ENCODE data around the gene FHIT.

FHIT gene

DNA sequence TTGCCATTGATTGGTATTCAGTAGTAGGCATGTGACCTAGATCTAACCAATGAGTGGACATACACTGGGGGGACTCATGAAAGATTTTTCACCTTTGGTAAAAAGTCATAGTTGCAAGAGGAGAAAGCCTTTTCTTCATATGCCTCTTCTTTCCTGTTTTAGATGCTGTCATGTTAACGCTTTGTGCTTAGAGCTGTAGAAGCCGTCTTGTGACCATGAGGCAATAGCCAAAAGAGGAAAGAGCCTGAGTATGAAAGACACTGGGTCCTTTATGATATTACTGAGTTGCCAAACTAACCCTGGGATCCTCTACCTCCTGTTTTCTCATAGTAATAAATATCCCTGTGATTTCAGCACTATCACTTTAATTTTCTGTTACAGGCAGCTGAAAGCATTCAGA, 396.0 kb downstream of the FHIT start:
- TF ChIP-seq, protein P1, sequence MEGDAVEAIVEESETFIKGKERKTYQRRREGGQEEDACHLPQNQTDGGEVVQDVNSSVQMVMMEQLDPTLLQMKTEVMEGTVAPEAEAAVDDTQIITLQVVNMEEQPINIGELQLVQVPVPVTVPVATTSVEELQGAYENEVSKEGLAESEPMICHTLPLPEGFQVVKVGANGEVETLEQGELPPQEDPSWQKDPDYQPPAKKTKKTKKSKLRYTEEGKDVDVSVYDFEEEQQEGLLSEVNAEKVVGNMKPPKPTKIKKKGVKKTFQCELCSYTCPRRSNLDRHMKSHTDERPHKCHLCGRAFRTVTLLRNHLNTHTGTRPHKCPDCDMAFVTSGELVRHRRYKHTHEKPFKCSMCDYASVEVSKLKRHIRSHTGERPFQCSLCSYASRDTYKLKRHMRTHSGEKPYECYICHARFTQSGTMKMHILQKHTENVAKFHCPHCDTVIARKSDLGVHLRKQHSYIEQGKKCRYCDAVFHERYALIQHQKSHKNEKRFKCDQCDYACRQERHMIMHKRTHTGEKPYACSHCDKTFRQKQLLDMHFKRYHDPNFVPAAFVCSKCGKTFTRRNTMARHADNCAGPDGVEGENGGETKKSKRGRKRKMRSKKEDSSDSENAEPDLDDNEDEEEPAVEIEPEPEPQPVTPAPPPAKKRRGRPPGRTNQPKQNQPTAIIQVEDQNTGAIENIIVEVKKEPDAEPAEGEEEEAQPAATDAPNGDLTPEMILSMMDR (IDR thresholded peaks at IDR 0.05): no peak
- Histone ChIP-seq H3K27ac (peak overlapping the region; percentile 67), H3K27me3 (no peaks in the 10 kb centered on the region), H3K36me3 (no peaks in the 10 kb centered on the region), H3K4me3 (ENCODE audit: low read depth in 1 of 2, low read length in 1 of 2) (no peak overlapping the region), H3K4me1 (ENCODE audit: control insufficient read depth in 1 of 2, insufficient read depth in 1 of 2, low read depth in 1 of 2, low read length in 1 of 2) (peaks cover 32 to 39% of the 10 kb centered on the region in 2 experiments), H3K9me3 (no peaks in the 10 kb centered on the region)

DNA sequence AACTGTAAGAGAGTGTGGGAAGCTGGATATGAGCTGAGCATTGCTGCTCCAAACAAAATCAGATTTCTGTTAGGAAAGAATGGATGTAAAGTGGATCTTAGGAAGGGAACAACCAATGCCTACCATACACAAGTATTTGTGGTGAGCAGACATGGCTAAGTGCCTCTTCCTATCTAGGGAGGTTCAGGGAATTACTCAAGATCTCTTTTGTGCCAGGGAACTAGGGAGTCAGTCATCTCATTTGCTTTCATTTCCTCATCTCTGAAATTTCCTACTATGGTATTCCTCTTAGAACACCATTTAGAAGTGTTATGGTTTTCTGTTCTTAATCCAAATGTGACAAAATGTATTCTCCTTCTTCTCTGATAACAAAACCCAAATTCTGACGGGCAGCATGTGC, 396.5 kb downstream of the FHIT start:
- Histone ChIP-seq H3K27me3 (no peaks in the 10 kb centered on the region), H3K27ac (peak overlapping the region; percentile 67), H3K4me3 (ENCODE audit: low read depth in 1 of 2, low read length in 1 of 2) (no peak overlapping the region), H3K4me1 (ENCODE audit: control insufficient read depth in 1 of 2, insufficient read depth in 1 of 2, low read depth in 1 of 2, low read length in 1 of 2) (peaks cover 32 to 39% of the 10 kb centered on the region in 2 experiments), H3K36me3 (no peaks in the 10 kb centered on the region), H3K9me3 (no peaks in the 10 kb centered on the region)
- TF ChIP-seq, protein P1 (IDR thresholded peaks at IDR 0.05): no peak

DNA sequence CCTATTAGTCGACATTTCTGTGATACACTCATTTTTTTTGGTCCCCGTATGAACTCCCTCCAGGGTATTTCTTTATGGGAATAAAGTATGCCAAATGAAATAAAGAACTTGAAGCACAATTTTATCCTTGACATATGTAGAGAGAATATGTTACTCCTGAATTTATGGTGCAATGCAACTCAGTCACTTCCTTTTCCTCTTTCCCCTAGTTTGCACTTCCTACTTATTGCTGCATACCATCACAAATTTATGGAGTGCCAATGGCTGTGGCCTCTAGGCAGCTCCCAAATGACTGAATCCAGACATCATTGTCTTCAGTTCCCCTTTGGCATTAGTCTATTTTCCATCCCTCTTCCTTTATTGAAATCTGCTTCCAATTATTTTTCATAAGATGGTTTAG, 403.5 kb downstream of the FHIT start:
- Histone ChIP-seq H3K4me3 (ENCODE audit: low read depth in 1 of 2, low read length in 1 of 2) (no peak overlapping the region), H3K36me3 (no peaks in the 10 kb centered on the region), H3K4me1 (ENCODE audit: control insufficient read depth in 1 of 2, insufficient read depth in 1 of 2, low read depth in 1 of 2, low read length in 1 of 2) (peaks cover 10 to 13% of the 10 kb centered on the region in 2 experiments), H3K27me3 (no peaks in the 10 kb centered on the region), H3K27ac (no peak overlapping the region), H3K9me3 (no peaks in the 10 kb centered on the region)
- TF ChIP-seq, protein P1 (IDR thresholded peaks at IDR 0.05): no peak

DNA sequence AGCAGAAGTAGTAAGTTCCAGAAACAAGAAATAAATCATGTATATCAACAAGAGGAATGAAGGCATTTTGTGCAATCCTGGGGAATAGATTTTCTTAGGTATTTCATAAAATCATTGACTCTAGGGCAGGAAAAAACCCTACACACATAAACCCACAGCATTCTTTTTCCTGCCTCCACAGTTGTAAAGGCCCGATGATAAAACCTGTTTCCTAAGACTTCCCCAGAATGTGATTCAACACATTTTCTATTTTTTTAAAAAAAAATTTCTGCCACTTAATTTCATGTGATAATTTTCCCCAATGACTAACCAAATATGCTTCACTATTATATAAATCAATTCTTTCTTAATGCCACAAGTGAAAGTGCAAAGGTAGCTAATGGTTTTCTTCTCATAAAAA, 407.0 kb downstream of the FHIT start:
- H3K9me3 ChIP-seq: no peaks in the 10 kb centered on the region

DNA sequence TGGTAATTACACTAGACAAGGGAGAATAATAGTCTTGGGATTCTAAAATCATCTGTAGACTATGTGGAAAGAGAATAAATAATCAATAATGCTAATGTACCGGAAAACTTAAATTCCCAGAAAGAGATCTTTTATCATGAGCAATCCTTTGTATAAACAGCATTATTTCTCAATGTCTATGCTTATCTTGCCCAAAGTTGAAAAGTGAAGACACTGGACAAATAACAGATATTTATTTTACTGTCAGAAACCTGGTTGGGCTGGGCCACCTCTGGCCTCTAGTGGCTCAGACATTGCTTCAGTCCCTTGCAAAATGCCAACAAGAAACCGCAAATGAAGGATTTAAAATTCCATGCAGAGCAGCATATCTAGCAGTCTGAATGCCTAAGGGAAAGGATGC, 409.9 kb downstream of the FHIT start:
- no peaks in the 10 kb centered on the region for H3K4me1 ChIP-seq (ENCODE audit: control insufficient read depth in 1 of 2, insufficient read depth in 1 of 2, low read depth in 1 of 2, low read length in 1 of 2)
- TF ChIP-seq, protein P1 (IDR thresholded peaks at IDR 0.05): no peak
- H3K4me3 ChIP-seq (ENCODE audit: low read depth in 1 of 2, low read length in 1 of 2): no peak overlapping the region
- H3K9me3 ChIP-seq: no peaks in the 10 kb centered on the region
- no peaks in the 10 kb centered on the region for H3K27me3 ChIP-seq
- H3K36me3 ChIP-seq: no peaks in the 10 kb centered on the region
- no peak overlapping the region for H3K27ac ChIP-seq

More for the DNA sequence above, 407.0 kb downstream of the FHIT start:
- H3K4me3 ChIP-seq (ENCODE audit: low read depth in 1 of 2, low read length in 1 of 2): no peak overlapping the region
- H3K4me1 ChIP-seq (ENCODE audit: control insufficient read depth in 1 of 2, insufficient read depth in 1 of 2, low read depth in 1 of 2, low read length in 1 of 2): peaks cover 10 to 13% of the 10 kb centered on the region in 2 experiments
- H3K36me3 ChIP-seq: no peaks in the 10 kb centered on the region
- TF ChIP-seq, protein P1 (IDR thresholded peaks at IDR 0.05): no peak
- H3K27ac ChIP-seq: no peak overlapping the region
- no peaks in the 10 kb centered on the region for H3K27me3 ChIP-seq

DNA sequence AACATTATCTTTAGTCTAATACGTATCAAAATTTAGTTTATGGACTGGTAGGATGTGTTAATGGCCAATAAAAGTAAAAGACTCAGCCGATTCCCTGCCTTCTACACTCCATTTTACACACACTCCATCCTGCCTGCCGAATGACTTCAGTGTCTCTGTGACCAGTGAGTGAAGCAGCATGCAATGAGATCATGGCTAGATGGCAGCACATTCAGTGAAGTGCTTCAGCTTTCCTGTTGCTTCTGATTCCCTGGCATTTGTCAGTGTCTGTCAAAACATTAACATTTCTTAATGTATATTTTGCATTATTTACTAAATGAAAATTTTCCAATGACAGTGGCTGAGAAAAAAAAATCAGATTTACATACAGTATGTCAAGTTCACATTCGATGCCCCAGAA, 412.0 kb downstream of the FHIT start:
- Histone ChIP-seq H3K9me3 (no peaks in the 10 kb centered on the region), H3K27me3 (no peaks in the 10 kb centered on the region), H3K4me1 (ENCODE audit: control insufficient read depth in 1 of 2, insufficient read depth in 1 of 2, low read depth in 1 of 2, low read length in 1 of 2) (no peaks in the 10 kb centered on the region), H3K36me3 (no peaks in the 10 kb centered on the region), H3K4me3 (ENCODE audit: low read depth in 1 of 2, low read length in 1 of 2) (no peak overlapping the region), H3K27ac (no peak overlapping the region)
- TF ChIP-seq, protein P1 (IDR thresholded peaks at IDR 0.05): no peak

All from neutrophil (primary cell).